ENCODE measurements around the gene RFESD. TPM values are rescaled to one million over a fixed set of nuclear protein-coding genes. Genes with fewer than 3 reads are reported as not detected.

Gene RFESD
- total and polyA plus RNA-seq, 2 of the 13 experiments (the other 11 are each of a cell fraction or from before 2014, with no cell fraction given), result 1.1 to 2.2 TPM

GRCh38 chr5:95620870-95621838 is 25.4 kb upstream of the RFESD start (continued):
- peak; percentile 45; the same call in 1 of the 2 replicates for TF ChIP-seq PHF8 (CRISPR knock-in tag; IDR thresholded peaks at IDR 0.05)
- TF ChIP-seq KLF12 (CRISPR knock-in tag; IDR thresholded peaks at IDR 0.05; ENCODE audit: borderline replicate concordance), result 0 out of 2 replicates have a peak, but pooled peaks have one; percentile 10
- no peak for TF ChIP-seq SKI (IDR thresholded peaks at IDR 0.05; ENCODE audit: partially characterized antibody)
- TF ChIP-seq MYC (CRISPR knock-in tag; IDR thresholded peaks at IDR 0.05; ENCODE audit: borderline replicate concordance), result peak; percentile 76
- no peak for TF ChIP-seq KLF16 (CRISPR knock-in tag; IDR thresholded peaks at IDR 0.05)
- peak; percentile 35 for TF ChIP-seq IKZF4 (CRISPR knock-in tag; IDR thresholded peaks at IDR 0.05; ENCODE audit: borderline replicate concordance, low read depth, not compliant biosample characterization)
- TF ChIP-seq NFAT5 (CRISPR knock-in tag; IDR thresholded peaks at IDR 0.05), result peak; percentile 41; the same call in 1 of the 2 replicates
- TF ChIP-seq SUZ12 (IDR thresholded peaks at IDR 0.05; ENCODE audit: low read depth, low read length), result no peak
- TF ChIP-seq NONO (IDR thresholded peaks at IDR 0.05), result no peak
- TF ChIP-seq NONO (CRISPR knock-in tag; conservative IDR thresholded peaks at IDR 0.05), result peak; percentile 56; the same call in 1 of the 2 replicates
- peak; percentile 85; the same call in 1 of the 2 replicates for TF ChIP-seq ZNF790 (CRISPR knock-in tag; IDR thresholded peaks at IDR 0.05; ENCODE audit: borderline replicate concordance)
- TF ChIP-seq ZNF777 (CRISPR knock-in tag; IDR thresholded peaks at IDR 0.05), result peak; percentile 92
- TF ChIP-seq MXD1 (CRISPR knock-in tag; IDR thresholded peaks at IDR 0.05), result peak; percentile 70; the same call in 1 of the 2 replicates
- peak; percentile 56; the same call in 1 of the 2 replicates for TF ChIP-seq POGK (CRISPR knock-in tag; conservative IDR thresholded peaks at IDR 0.05)
- peak; percentile 92 for TF ChIP-seq ZNF687 (CRISPR knock-in tag; IDR thresholded peaks at IDR 0.05)
